Heart left ventricle (tissue), 16 donors: ENCODE data around the gene TM4SF20. TPM values are rescaled to one million over a fixed set of nuclear protein-coding genes. Genes with fewer than 3 reads are reported as not detected.

Experiments used
- ATAC-seq, 4 donors: fragments of 200-7000 bp; cut with Tn5 transposase; one replicate each; pipeline ENCODE4 v1.9.1; 2020 to 2022; ENCODE audit warnings: moderate library complexity in 4 of 4, mild to moderate bottlenecking in 3 of 4, moderate number of reproducible peaks in 1 of 4
- DNase-seq, 5 donors: peaks; one replicate each; pipeline ENCODE4 v3.0.0-alpha.2; 2020
- H3K27ac ChIP-seq, 12 donors: fragments of 200-600 bp; sonication (generic) in 4 of 12; one replicate each; pipeline versions ENCODE4 v1.5.0 to v1.8.0; 2016 to 2022; ENCODE audit warnings: mild to moderate bottlenecking in 2 of 12
- H3K27me3 ChIP-seq, 9 donors: fragments of 200-600 bp; sonication (generic) in 2 of 9; one replicate each; pipeline versions ENCODE4 v1.5.1 to v1.8.0; 2016 to 2022; ENCODE audit warnings: mild to moderate bottlenecking in 3 of 9
- H3K36me3 ChIP-seq, 9 donors: fragments of 200-600 bp; sonication (generic) in 2 of 9; one replicate each; pipeline versions ENCODE4 v1.5.0 to v1.8.0; 2018 to 2022; ENCODE audit warnings: mild to moderate bottlenecking in 2 of 9
- H3K4me1 ChIP-seq, 12 donors: fragments of 200-600 bp; sonication (generic) in 4 of 12; one replicate each; pipeline versions ENCODE4 v1.5.0 to v1.8.0; 2016 to 2022; ENCODE audit warnings: mild to moderate bottlenecking in 3 of 12
- H3K4me3 ChIP-seq, 12 donors: fragments of 200-600 bp; sonication (generic) in 4 of 12; one replicate each; pipeline versions ENCODE4 v1.5.0 to v1.8.0; 2017 to 2022; ENCODE audit warnings: mild to moderate bottlenecking in 9 of 12, moderate library complexity in 4 of 12
- H3K9me3 ChIP-seq, 12 donors: fragments of 200-600 bp; sonication (generic) in 4 of 12; one replicate each; pipeline versions ENCODE4 v1.5.0 to v1.8.0; 2016 to 2022; ENCODE audit warnings: mild to moderate bottlenecking in 1 of 12
- CTCF ChIP-seq, 12 donors: fragments of 200-600 bp; sonication (generic) in 4 of 12; IDR thresholded peaks; one replicate each; pipeline versions ENCODE4 v1.5.0 to v1.8.0; 2018 to 2022; ENCODE audit warnings: antibody characterized with exemption in 12 of 12, mild to moderate bottlenecking in 5 of 12
- POLR2A ChIP-seq, 2 donors: fragments of 450-650 bp; IDR thresholded peaks; one replicate each; pipeline ENCODE4 v1.6.1; 2017; ENCODE audit warnings: antibody characterized with exemption in 2 of 2, mild to moderate bottlenecking in 2 of 2, moderate library complexity in 2 of 2
- WGBS, 4 donors: extraction: QIAGEN DNeasy Blood & Tissue Kit in 2 of 4; methylation state at CpG; one replicate each; pipeline versions ENCODE4 v1.1.5 to v1.1.7; 2013 to 2018; 5-methylcytosine and 5-hydroxymethylcytosine counted together
- intact Hi-C, 10 donors: fragments of 100-400 bp; cut with DNase I; formaldehyde crosslinking; loops; one replicate each; pipeline versions ENCODE4 v1.11.1 to v1.14.2; 2022
- polyA plus RNA-seq, 2 donors: library from polyadenylated mRNA; stranded (reverse); fragments of 200-250 nt; gene quantifications; one replicate each; pipeline ENCODE4 v1.2.3, GENCODE V29; 2013
- total RNA-seq, 9 donors: library from RNA; depleted of rRNA in 2 of 9; stranded (reverse); fragments of >200 nt in 2 of 9; fragmentation: NEBNext Ultra II Directional in 3 of 9; extraction: Animal tissue kit (Norgen Biotek cat#: 25700) in 3 of 9; gene quantifications; one replicate each; pipeline versions ENCODE4 v1.1.0 to v1.2.4, GENCODE V29; 2016 to 2023
- donor health status: ischemic (EF 13 %, LVEDD 7.1; RV severe dilation, severe dysfunction).
- donor health status: healthy with polysubstance abuse.
- donor health status: DM: no; HTN: yes; CAD: no.
- donor health status: DM: no; HTN: no; CAD: no.
- donor health status: ischemic (EF 25% LVEDD 6.9; RV normal size, moderate dysfunction).
- donor health status: ischemic (EF 25% LVEDD 5.7; RV mildly dilated, moderate dysfunction).
- donor health status: healthy.
- donor health status: DM: yes; HTN: yes; CAD: no.
- donor health status: ischemic (EF 35%, LVEDD 5.7; RV mildly dilated, moderate dysfunction).
- donor health status: nonischemic (EF 11% LVEDD 7.7; RV severe dilation, severe dysfunction).
- donor health status: DM: yes; HTN: yes; CAD: no.
- donor health status: PGD.
- donor health status: ischemic (EF 29% LVEDD 5.4; RV normal size, mild dysfunction).
- donor health status: nonischemic (EF 23%, LVEDD 6.1; RV moderate dilation, normal function).

Gene TM4SF20
- total and polyA plus RNA-seq, 11 donors, result not detected

GRCh38 chr2:227401550-227401949, 22.4 kb upstream of the TM4SF20 start:
- intact Hi-C loops, result loop anchor here in 2 of 10 donors (10.0 kb wide), 2 partner anchors 463 to 483 kb away; no protein-coding TSS in a partner anchor
- Histone ChIP-seq H3K27me3 (no peaks in the 10 kb centered on the region), H3K36me3 (no peaks in the 10 kb centered on the region), H3K9me3 (no peaks in the 10 kb centered on the region), H3K4me1 (peaks cover 0 to 24% (median 7%) of the 10 kb centered on the region in 12 donors), H3K4me3 (no peak overlapping the region), H3K27ac (no peak overlapping the region)
- TF ChIP-seq CTCF (IDR thresholded peaks at IDR 0.05), result no peak
- no peak for TF ChIP-seq POLR2A (IDR thresholded peaks at IDR 0.05)
- DNase-seq (no peak), ATAC-seq (no peak)
- 40 to 80% (median 73%) methylated on average over 2 of the region's 2 CpGs for WGBS, 4 donors

GRCh38 chr2:227398684-227399670, 19.9 kb upstream of the TM4SF20 start:
- no peak for ATAC-seq
- no peaks in the 10 kb centered on the region for H3K9me3 ChIP-seq
- TF ChIP-seq POLR2A (IDR thresholded peaks at IDR 0.05), result no peak
- no peak for TF ChIP-seq CTCF (IDR thresholded peaks at IDR 0.05)
- WGBS, 4 donors, result 69 to 93% (median 86%) methylated on average over 4 of the region's 4 CpGs
- H3K27ac ChIP-seq, result no peak overlapping the region
- DNase-seq, result no peak
- H3K36me3 ChIP-seq, result no peaks in the 10 kb centered on the region
- intact Hi-C loops, result no loop called here
- peaks cover 0 to 7% (median 0%) of the 10 kb centered on the region in 12 donors for H3K4me1 ChIP-seq
- H3K27me3 ChIP-seq, result no peaks in the 10 kb centered on the region
- no peak overlapping the region for H3K4me3 ChIP-seq

GRCh38 chr2:227397562-227397961, 18.5 kb upstream of the TM4SF20 start:
- H3K9me3 ChIP-seq, result no peaks in the 10 kb centered on the region
- intact Hi-C loops, result no loop called here
- TF ChIP-seq CTCF (IDR thresholded peaks at IDR 0.05) (no peak), POLR2A (IDR thresholded peaks at IDR 0.05) (no peak)
- 43 to 78% (median 64%) methylated on average over 4 of the region's 4 CpGs for WGBS, 4 donors
- H3K36me3 ChIP-seq, result no peaks in the 10 kb centered on the region
- H3K4me1 ChIP-seq, result peaks cover 0 to 11% (median 0%) of the 10 kb centered on the region in 12 donors
- no peak overlapping the region for H3K4me3 ChIP-seq
- H3K27ac ChIP-seq, result no peak overlapping the region
- no peaks in the 10 kb centered on the region for H3K27me3 ChIP-seq
- DNase-seq (no peak), ATAC-seq (no peak)

- H3K27me3 ChIP-seq, result no peaks in the 10 kb centered on the region
- peaks cover 0 to 11% (median 0%) of the 10 kb centered on the region in 12 donors for H3K4me1 ChIP-seq
- H3K4me3 ChIP-seq, result no peak overlapping the region
- ATAC-seq, result no peak
- DNase-seq, result no peak
- no peak for TF ChIP-seq CTCF (IDR thresholded peaks at IDR 0.05)
- no peak for TF ChIP-seq POLR2A (IDR thresholded peaks at IDR 0.05)
- 68 to 80% (median 70%) methylated on average over 1 of the region's 1 CpG for WGBS, 4 donors
- no peaks in the 10 kb centered on the region for H3K9me3 ChIP-seq
- H3K27ac ChIP-seq, result no peak overlapping the region
- no peaks in the 10 kb centered on the region for H3K36me3 ChIP-seq
- intact Hi-C loops, result no loop called here
Measured at GRCh38 chr2:227395556-227395955, 16.4 kb upstream of the TM4SF20 start.
